GM18951 (cell line): ENCODE results near the gene STAT5B.
A peak's percentile ranks its signal among the peaks of the same experiment; 100 is the strongest.
"Not testable (repeated sequence)": the region's sequence is repeated elsewhere in the genome, so short reads cannot be mapped to it uniquely, and the experiment has no call there.

Source experiments
- POLR2A ChIP-seq: IDR thresholded peaks from 4 replicates; pipeline ENCODE4 v1.6.1; 2011; ENCODE audit warnings: mild to moderate bottlenecking; ENCODE audit not compliant: insufficient read length, insufficient read depth; ENCODE audit errors: extremely low read depth
- in situ Hi-C: fragments of 300-500 bp; cut with MboI; formaldehyde crosslinking; loops from one replicate; pipeline ENCODE4 v1.12.0; 2022; ENCODE audit warnings: low sequenced_read_pairs, mixed read lengths, inconsistent platforms; ENCODE audit not compliant: unreplicated experiment

Gene STAT5B

GRCh38 chr17:42188749-42189650, 87.2 kb downstream of the STAT5B start:
- in situ Hi-C loops, result no loop called here
- no peak for TF ChIP-seq POLR2A

- in situ Hi-C loops, result no loop called here
- no peak for TF ChIP-seq POLR2A
Measured at GRCh38 chr17:42187833-42188232, 88.4 kb downstream of the STAT5B start.

GRCh38 chr17:42186191-42186590, 90.0 kb downstream of the STAT5B start:
- in situ Hi-C loops, result not testable (repeated sequence)

GRCh38 chr17:42185621-42185930, 90.6 kb downstream of the STAT5B start:
- TF ChIP-seq POLR2A, result no peak
- in situ Hi-C loops, result no loop called here

- no peak for TF ChIP-seq POLR2A
- in situ Hi-C loops, result no loop called here
Measured at GRCh38 chr17:42184713-42185620, 91.2 kb downstream of the STAT5B start, which contains the start of gene HCRT. Gene HCRT (minus strand): TSS chr17:42185452. CDS start chr17:42185365, 87 bp downstream.

- in situ Hi-C loops, result no loop called here
Measured at GRCh38 chr17:42183741-42184711, 92.2 kb downstream of the STAT5B start.

GRCh38 chr17:42182927-42183734, 93.1 kb downstream of the STAT5B start:
- TF ChIP-seq POLR2A, result no peak
- in situ Hi-C loops, result no loop called here

More at GRCh38 chr17:42183741-42184711, 92.2 kb downstream of the STAT5B start:
- TF ChIP-seq POLR2A, result peak; percentile 80

- no peak for TF ChIP-seq POLR2A
- in situ Hi-C loops, result no loop called here
Measured at GRCh38 chr17:42181851-42182207, 94.4 kb downstream of the STAT5B start.

- in situ Hi-C loops, result no loop called here
- no peak for TF ChIP-seq POLR2A
Measured at GRCh38 chr17:42180922-42181850, 95.0 kb downstream of the STAT5B start, which contains the start of gene KCNH4. Gene KCNH4 (minus strand): TSS chr17:42181142. CDS start chr17:42180945, 197 bp downstream.

- no peak for TF ChIP-seq POLR2A
- in situ Hi-C loops, result no loop called here
Measured at GRCh38 chr17:42180411-42180921, 95.7 kb downstream of the STAT5B start.
